Measurements from ENCODE around the gene BMP7. TPM values are rescaled to one million over a fixed set of nuclear protein-coding genes. Genes with fewer than 3 reads are reported as not detected.

Gene BMP7
- total and polyA plus RNA-seq, 9 of the 15 experiments (the other 6 are each of a cell fraction or from before 2014, with no cell fraction given) = 0.18 TPM; not detected in 8

DNA sequence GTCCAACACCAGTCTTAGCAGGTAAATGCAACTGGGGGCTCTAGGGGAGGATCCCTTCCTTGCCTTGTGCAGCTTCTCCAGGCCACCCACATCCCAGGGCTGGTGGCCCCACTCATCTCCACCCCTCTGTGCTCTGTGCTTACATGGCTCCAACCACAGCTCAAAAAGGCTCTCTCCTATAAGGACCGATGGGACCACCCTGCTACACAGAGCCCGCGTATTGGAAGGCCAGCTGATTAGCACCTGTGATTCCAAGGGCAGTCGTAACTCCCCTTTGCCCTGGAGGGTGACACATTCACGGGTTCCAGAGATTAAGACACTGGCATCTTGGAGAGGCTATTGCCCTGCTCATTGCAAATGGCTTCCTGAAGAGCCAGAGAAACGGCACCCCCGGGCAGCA lies 84.8 kb downstream of the BMP7 start:
- ChIA-PET CTCF (ENCODE audit: low intra/inter-chr PET ratio) (interaction anchor here (0.6 kb wide), 1 partner anchor 412 kb away, joined by 4 read pairs; no protein-coding TSS in a partner anchor), POLR2A (interaction anchor here (0.6 to 1.0 kb wide), 2 partner anchors 12 to 30 kb away, joined by 3 read pairs; no protein-coding TSS in a partner anchor)
- peaks cover 0 to 11% of the 10 kb centered on the region in 2 experiments; a peak in 2 of 5 replicates for H3K4me1 ChIP-seq (replicated peaks in 1 of 2; ENCODE audit: control insufficient read depth in 2 of 2, insufficient read depth in 2 of 2, low read length in 2 of 2)
- no peaks in the 10 kb centered on the region for H3K36me3 ChIP-seq (ENCODE audit: control insufficient read depth, insufficient read depth, low read length)
- H3K79me2 ChIP-seq (ENCODE audit: control insufficient read depth, insufficient read depth, low read length) = no peaks in the 10 kb centered on the region
- no peak overlapping the region for H3K27ac ChIP-seq (ENCODE audit: extremely low read depth, low read depth, low read length)
- H3K27me3 ChIP-seq (ENCODE audit: control insufficient read depth in 2 of 2, insufficient read depth in 2 of 2, low read length in 2 of 2) = peaks cover 24 to 65% of the 10 kb centered on the region in 2 experiments
- no peak overlapping the region for H2AFZ ChIP-seq (ENCODE audit: low read depth, low read length)
- no peaks in the 10 kb centered on the region for H3K9me1 ChIP-seq (ENCODE audit: control insufficient read depth, insufficient read depth, low read length)
- H3K9ac ChIP-seq (ENCODE audit: insufficient read depth in 1 of 2, low read depth in 2 of 2, low read length in 2 of 2) = no peak overlapping the region
- FAIRE-seq = no peak
- intact Hi-C loops (cut with micrococcal nuclease) (no loop called here), in situ Hi-C loops (cut with MboI) (no loop called here)
- no peak overlapping the region for H3K4me3 ChIP-seq
- 0% methylated on average over 7 of the region's 7 CpGs for WGBS (ENCODE audit: insufficient coverage, low coverage, missing lambda C conversion rate)
- no peak overlapping the region for H3K4me2 ChIP-seq (ENCODE audit: insufficient read depth, low read length)
- no peaks in the 10 kb centered on the region; the same call in 1 of the 2 replicates for H3K9me3 ChIP-seq (replicated peaks; ENCODE audit: control insufficient read depth, insufficient read depth, low read depth, low read length)
- no peaks in the 10 kb centered on the region for H4K20me1 ChIP-seq (replicated peaks; ENCODE audit: control insufficient read depth, insufficient read depth, low read length)
- no peak for ATAC-seq
- BruUV-seq (replicated peaks) = no TSS peak
- DNase-seq (ENCODE audit: extremely low read depth in 1 of 4, low spot score in 3 of 4) = no peak
- TF ChIP-seq ZFP30 (CRISPR knock-in tag; IDR thresholded peaks at IDR 0.05; ENCODE audit: borderline replicate concordance) = no peak
- TF ChIP-seq, protein P1, sequence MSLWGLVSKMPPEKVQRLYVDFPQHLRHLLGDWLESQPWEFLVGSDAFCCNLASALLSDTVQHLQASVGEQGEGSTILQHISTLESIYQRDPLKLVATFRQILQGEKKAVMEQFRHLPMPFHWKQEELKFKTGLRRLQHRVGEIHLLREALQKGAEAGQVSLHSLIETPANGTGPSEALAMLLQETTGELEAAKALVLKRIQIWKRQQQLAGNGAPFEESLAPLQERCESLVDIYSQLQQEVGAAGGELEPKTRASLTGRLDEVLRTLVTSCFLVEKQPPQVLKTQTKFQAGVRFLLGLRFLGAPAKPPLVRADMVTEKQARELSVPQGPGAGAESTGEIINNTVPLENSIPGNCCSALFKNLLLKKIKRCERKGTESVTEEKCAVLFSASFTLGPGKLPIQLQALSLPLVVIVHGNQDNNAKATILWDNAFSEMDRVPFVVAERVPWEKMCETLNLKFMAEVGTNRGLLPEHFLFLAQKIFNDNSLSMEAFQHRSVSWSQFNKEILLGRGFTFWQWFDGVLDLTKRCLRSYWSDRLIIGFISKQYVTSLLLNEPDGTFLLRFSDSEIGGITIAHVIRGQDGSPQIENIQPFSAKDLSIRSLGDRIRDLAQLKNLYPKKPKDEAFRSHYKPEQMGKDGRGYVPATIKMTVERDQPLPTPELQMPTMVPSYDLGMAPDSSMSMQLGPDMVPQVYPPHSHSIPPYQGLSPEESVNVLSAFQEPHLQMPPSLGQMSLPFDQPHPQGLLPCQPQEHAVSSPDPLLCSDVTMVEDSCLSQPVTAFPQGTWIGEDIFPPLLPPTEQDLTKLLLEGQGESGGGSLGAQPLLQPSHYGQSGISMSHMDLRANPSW (CRISPR knock-in tag; IDR thresholded peaks at IDR 0.05) = no peak
- TF ChIP-seq, protein P2, sequence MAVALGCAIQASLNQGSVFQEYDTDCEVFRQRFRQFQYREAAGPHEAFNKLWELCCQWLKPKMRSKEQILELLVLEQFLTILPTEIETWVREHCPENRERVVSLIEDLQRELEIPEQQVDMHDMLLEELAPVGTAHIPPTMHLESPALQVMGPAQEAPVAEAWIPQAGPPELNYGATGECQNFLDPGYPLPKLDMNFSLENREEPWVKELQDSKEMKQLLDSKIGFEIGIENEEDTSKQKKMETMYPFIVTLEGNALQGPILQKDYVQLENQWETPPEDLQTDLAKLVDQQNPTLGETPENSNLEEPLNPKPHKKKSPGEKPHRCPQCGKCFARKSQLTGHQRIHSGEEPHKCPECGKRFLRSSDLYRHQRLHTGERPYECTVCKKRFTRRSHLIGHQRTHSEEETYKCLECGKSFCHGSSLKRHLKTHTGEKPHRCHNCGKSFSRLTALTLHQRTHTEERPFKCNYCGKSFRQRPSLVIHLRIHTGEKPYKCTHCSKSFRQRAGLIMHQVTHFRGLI (CRISPR knock-in tag; IDR thresholded peaks at IDR 0.05) = no peak
- TF ChIP-seq, protein P3, sequence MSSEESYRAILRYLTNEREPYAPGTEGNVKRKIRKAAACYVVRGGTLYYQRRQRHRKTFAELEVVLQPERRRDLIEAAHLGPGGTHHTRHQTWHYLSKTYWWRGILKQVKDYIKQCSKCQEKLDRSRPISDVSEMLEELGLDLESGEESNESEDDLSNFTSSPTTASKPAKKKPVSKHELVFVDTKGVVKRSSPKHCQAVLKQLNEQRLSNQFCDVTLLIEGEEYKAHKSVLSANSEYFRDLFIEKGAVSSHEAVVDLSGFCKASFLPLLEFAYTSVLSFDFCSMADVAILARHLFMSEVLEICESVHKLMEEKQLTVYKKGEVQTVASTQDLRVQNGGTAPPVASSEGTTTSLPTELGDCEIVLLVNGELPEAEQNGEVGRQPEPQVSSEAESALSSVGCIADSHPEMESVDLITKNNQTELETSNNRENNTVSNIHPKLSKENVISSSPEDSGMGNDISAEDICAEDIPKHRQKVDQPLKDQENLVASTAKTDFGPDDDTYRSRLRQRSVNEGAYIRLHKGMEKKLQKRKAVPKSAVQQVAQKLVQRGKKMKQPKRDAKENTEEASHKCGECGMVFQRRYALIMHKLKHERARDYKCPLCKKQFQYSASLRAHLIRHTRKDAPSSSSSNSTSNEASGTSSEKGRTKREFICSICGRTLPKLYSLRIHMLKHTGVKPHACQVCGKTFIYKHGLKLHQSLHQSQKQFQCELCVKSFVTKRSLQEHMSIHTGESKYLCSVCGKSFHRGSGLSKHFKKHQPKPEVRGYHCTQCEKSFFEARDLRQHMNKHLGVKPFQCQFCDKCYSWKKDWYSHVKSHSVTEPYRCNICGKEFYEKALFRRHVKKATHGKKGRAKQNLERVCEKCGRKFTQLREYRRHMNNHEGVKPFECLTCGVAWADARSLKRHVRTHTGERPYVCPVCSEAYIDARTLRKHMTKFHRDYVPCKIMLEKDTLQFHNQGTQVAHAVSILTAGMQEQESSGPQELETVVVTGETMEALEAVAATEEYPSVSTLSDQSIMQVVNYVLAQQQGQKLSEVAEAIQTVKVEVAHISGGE (CRISPR knock-in tag; IDR thresholded peaks at IDR 0.05) = peak in 1 of 3 experiments; percentile 92; a peak in 2 of 6 replicates
- TF ChIP-seq HNRNPH1 (optimal IDR thresholded peaks at IDR 0.05; ENCODE audit: low read depth, low read length) = no peak

Measured in K562 (cell line).